Smooth muscle cell (in vitro differentiated cells): ENCODE measurements around the gene HOXB4. TPM values are rescaled to one million over a fixed set of nuclear protein-coding genes. Genes with fewer than 3 reads are reported as not detected.

Source experiments
- DNase-seq: peaks from one replicate; lab custom pipeline; 2025; ENCODE audit not compliant: unreplicated experiment; lab: John Stamatoyannopoulos, UW
- H2AFZ ChIP-seq: fragments of 200-600 bp; sonication (generic); 2 replicates; pipeline ENCODE4 v1.6.0; 2016; ENCODE audit warnings: antibody characterized with exemption, low read depth, mild to moderate bottlenecking
- H3F3A ChIP-seq: fragments of 200-600 bp; sonication (generic); 2 replicates; pipeline ENCODE4 v1.6.0; 2017; ENCODE audit warnings: antibody characterized with exemption, low read depth
- H3K27ac ChIP-seq: fragments of 200-600 bp; sonication (generic); 2 replicates; pipeline ENCODE4 v1.5.1; 2016; ENCODE audit warnings: low read depth, mild to moderate bottlenecking
- H3K27me3 ChIP-seq: fragments of 200-600 bp; sonication (generic); 2 replicates; pipeline ENCODE4 v1.6.1; 2016; ENCODE audit warnings: low read depth, mild to moderate bottlenecking
- H3K36me3 ChIP-seq: fragments of 200-600 bp; sonication (generic); 2 replicates; pipeline ENCODE4 v1.5.1; 2016; ENCODE audit warnings: low read depth
- H3K4me1 ChIP-seq: fragments of 200-600 bp; sonication (generic); 2 replicates; pipeline ENCODE4 v1.5.1; 2016; ENCODE audit warnings: low read depth
- H3K4me2 ChIP-seq: fragments of 200-600 bp; sonication (generic); 2 replicates; pipeline ENCODE4 v1.6.0; 2016; ENCODE audit warnings: mild to moderate bottlenecking
- H3K4me3 ChIP-seq: fragments of 200-600 bp; sonication (generic); 2 replicates; pipeline ENCODE4 v1.5.1; 2016; ENCODE audit warnings: mild to moderate bottlenecking
- H3K79me2 ChIP-seq: fragments of 200-600 bp; sonication (generic); 2 replicates; pipeline ENCODE4 v1.6.0; 2016; ENCODE audit warnings: low read depth, mild to moderate bottlenecking
- H3K9ac ChIP-seq: fragments of 200-600 bp; sonication (generic); 2 replicates; pipeline ENCODE4 v1.6.0; 2016; ENCODE audit warnings: low read depth
- H3K9me3 ChIP-seq: fragments of 200-600 bp; sonication (generic); replicated peaks from 2 replicates; pipeline ENCODE4 v1.5.1; 2016; ENCODE audit warnings: low read depth
- H4K20me1 ChIP-seq: fragments of 200-600 bp; sonication (generic); 2 replicates; pipeline ENCODE4 v1.6.0; 2016; ENCODE audit warnings: low read depth
- WGBS: methylation state at CpG from one replicate; pipeline ENCODE4 v1.1.7; 2016; ENCODE audit warnings: low lambda C conversion rate; 5-methylcytosine and 5-hydroxymethylcytosine counted together
- polyA plus RNA-seq: library from polyadenylated mRNA; unstranded; fragments of >200 nt; fragmentation: Nextera tagmentation; extraction: Ambion mirVana; gene quantifications from 2 replicates; pipeline ENCODE4 v1.2.1, GENCODE V29; 2016
- total RNA-seq: library from RNA; depleted of rRNA; stranded (reverse); fragments of >200 nt; gene quantifications from 2 replicates; pipeline ENCODE4 v1.2.3, GENCODE V29; 2014
- TF ChIP-seq, protein P1 (sequence below): fragments of 200-600 bp; sonication (generic); IDR thresholded peaks from 2 replicates; pipeline ENCODE4 v1.5.1; 2017; ENCODE audit warnings: borderline replicate concordance, mild to moderate bottlenecking, antibody characterized with exemption; ENCODE audit not compliant: insufficient read depth, poor library complexity, severe bottlenecking

Gene HOXB4
- total and polyA plus RNA-seq, 2 experiments from 2014 or later = 0.96 to 2.6 TPM

DNA sequence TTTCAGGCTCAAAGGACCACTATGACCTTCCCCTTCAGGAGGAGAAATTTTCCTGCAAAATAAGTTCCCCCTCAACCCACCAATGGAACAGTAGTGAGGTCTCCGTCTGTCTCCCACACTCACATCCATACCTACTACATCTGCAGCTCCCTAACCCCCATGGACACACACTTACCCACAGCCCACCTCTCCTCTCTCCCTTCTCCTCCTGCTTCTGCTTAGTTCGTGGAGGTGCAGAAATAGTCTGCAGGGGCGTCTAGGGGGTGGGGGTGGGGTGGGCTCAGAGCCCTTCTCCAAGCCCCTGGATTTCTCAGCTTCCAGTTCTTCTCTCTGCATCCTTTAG lies 8.9 kb downstream of the HOXB4 start:
- peak overlapping the region; percentile 36 for H3K4me2 ChIP-seq
- H4K20me1 ChIP-seq = peaks cover 100% of the 10 kb centered on the region
- H3K27ac ChIP-seq = no peak overlapping the region
- no peak overlapping the region for H3K9ac ChIP-seq
- no peaks in the 10 kb centered on the region for H3K9me3 ChIP-seq
- peaks cover 10% of the 10 kb centered on the region for H3K4me1 ChIP-seq
- no peak overlapping the region for H3K4me3 ChIP-seq
- peaks cover 98% of the 10 kb centered on the region for H3K27me3 ChIP-seq
- 39% methylated on average over 3 of the region's 3 CpGs for WGBS
- no peak for DNase-seq
- no peak overlapping the region for H2AFZ ChIP-seq
- H3F3A ChIP-seq = no peaks in the 10 kb centered on the region
- peaks cover 47% of the 10 kb centered on the region for H3K79me2 ChIP-seq
- H3K36me3 ChIP-seq = no peaks in the 10 kb centered on the region
- TF ChIP-seq, protein P1, sequence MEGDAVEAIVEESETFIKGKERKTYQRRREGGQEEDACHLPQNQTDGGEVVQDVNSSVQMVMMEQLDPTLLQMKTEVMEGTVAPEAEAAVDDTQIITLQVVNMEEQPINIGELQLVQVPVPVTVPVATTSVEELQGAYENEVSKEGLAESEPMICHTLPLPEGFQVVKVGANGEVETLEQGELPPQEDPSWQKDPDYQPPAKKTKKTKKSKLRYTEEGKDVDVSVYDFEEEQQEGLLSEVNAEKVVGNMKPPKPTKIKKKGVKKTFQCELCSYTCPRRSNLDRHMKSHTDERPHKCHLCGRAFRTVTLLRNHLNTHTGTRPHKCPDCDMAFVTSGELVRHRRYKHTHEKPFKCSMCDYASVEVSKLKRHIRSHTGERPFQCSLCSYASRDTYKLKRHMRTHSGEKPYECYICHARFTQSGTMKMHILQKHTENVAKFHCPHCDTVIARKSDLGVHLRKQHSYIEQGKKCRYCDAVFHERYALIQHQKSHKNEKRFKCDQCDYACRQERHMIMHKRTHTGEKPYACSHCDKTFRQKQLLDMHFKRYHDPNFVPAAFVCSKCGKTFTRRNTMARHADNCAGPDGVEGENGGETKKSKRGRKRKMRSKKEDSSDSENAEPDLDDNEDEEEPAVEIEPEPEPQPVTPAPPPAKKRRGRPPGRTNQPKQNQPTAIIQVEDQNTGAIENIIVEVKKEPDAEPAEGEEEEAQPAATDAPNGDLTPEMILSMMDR = no peak

DNA sequence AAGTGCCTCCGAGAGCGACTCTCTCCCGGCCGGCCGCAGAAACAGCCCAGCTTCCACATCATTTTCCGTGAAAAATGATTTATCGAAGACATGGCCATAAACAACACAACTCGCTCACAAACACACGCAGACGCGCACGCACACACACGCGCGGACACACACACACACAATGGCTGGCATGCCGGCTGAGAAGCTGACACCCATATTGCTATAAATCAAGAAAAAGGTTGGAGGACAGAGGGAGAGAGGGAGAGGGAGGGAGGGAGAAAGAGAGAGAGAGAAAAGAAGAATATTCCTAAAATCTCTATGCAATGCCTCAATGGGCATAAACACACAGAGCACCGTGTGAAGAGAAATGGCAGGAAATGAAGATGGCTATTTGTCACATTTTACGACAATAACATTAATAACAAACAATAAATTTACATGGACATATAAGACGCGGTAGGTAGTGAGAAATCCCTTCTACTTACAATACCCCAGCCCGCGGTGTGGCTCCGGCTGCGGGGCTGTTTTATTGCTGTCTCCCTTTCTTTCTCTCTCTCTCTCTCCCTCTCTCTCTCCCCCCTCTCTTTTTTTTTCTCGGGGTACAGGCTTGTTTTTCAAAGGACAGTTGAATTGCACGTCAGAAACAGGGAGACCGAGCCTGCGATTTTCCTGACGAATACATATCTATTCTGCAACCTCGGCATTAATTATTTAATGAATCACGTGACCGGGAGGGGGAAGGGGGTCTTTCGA lies 9.5 kb downstream of the HOXB4 start:
- H3F3A ChIP-seq = no peaks in the 10 kb centered on the region
- H3K36me3 ChIP-seq = no peaks in the 10 kb centered on the region
- no peak for DNase-seq
- peaks cover 10% of the 10 kb centered on the region for H3K4me1 ChIP-seq
- H3K9ac ChIP-seq = no peak overlapping the region
- peaks cover 97% of the 10 kb centered on the region for H3K27me3 ChIP-seq
- TF ChIP-seq, protein P1 = no peak
- WGBS = 36% methylated on average over 33 of the region's 33 CpGs
- H3K4me3 ChIP-seq = no peak overlapping the region
- H2AFZ ChIP-seq = no peak overlapping the region
- H4K20me1 ChIP-seq = peaks cover 100% of the 10 kb centered on the region
- peak overlapping the region; percentile 36 for H3K4me2 ChIP-seq
- no peaks in the 10 kb centered on the region for H3K9me3 ChIP-seq
- peaks cover 48% of the 10 kb centered on the region for H3K79me2 ChIP-seq
- H3K27ac ChIP-seq = no peak overlapping the region

- Histone ChIP-seq H3K27ac (no peak overlapping the region), H3K27me3 (peaks cover 97% of the 10 kb centered on the region), H2AFZ (no peak overlapping the region), H4K20me1 (peaks cover 100% of the 10 kb centered on the region), H3K36me3 (no peaks in the 10 kb centered on the region), H3K4me1 (peaks cover 10% of the 10 kb centered on the region), H3K9ac (no peak overlapping the region), H3K79me2 (peaks cover 55% of the 10 kb centered on the region), H3K4me3 (no peak overlapping the region), H3K4me2 (no peak overlapping the region), H3F3A (no peaks in the 10 kb centered on the region), H3K9me3 (no peaks in the 10 kb centered on the region)
- TF ChIP-seq, protein P1 = no peak
- WGBS = 57% methylated on average over 2 of the region's 2 CpGs
- no peak for DNase-seq
Measured at GRCh38 chr17:48567646-48568354, 10.3 kb downstream of the HOXB4 start.
